AML-193 (cell line): ENCODE results near the gene TAC4.
A peak's percentile ranks its signal among the peaks of the same experiment; 100 is the strongest.

Source experiments
- DNase-seq, 2 experiments: peaks; one replicate each; lab custom pipeline; 2025; lab: John Stamatoyannopoulos, UW

TAC4 gene

DNA sequence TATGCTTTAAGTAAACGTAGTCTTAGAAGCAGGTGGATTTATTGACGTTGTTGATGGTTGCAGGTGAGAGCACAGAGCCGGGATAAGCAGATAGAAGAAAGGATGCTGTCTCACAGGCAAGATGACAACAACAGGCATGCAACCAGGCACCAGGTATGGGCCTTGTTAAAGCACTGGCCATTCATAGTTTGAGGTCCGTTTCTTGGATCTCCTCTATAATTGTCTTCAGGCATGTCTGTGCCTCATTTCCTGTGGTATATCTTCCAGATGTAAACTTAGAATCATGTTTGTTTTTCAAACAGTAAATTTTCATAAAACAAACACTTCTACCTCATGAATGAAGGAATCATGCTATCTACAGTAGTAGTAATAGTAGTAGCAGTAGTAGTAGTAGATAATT, 38.8 kb downstream of the TAC4 start:
- DNase-seq = no peak

DNA sequence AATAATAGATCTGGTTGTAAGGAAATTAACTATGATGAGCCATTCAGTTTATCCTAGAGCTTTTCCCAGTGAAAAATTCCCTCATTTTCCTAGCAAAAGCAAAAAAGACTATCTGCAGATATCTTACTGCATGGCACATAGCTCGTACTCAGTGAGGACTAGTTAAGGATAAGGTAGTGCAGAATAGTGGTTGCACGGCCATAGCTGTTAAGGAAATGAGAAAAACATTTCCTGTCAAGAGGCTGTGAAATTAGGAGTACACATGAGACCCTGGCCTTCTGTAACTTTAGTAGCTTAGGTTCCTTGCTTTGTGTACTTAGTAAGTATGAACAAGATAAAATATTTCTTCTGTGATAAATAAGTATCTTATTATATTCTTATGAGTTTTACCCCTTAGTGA, 49.1 kb downstream of the TAC4 start:
- no peak for DNase-seq

DNA sequence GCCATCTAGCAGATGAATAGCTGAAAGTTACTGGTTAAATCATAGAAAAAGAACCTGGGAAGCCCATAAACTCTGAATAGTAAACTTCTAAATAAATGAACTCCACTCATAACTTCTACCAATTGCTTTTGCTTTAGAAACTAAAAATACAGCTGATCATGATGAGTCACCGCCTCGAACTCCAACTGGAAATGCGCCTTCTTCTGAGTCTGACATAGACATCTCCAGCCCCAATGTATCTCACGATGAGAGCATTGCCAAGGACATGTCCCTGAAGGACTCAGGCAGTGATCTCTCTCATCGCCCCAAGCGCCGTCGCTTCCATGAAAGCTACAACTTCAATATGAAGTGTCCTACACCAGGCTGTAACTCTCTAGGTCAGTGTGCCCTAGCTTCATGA, 49.7 kb downstream of the TAC4 start:
- no peak for DNase-seq

DNA sequence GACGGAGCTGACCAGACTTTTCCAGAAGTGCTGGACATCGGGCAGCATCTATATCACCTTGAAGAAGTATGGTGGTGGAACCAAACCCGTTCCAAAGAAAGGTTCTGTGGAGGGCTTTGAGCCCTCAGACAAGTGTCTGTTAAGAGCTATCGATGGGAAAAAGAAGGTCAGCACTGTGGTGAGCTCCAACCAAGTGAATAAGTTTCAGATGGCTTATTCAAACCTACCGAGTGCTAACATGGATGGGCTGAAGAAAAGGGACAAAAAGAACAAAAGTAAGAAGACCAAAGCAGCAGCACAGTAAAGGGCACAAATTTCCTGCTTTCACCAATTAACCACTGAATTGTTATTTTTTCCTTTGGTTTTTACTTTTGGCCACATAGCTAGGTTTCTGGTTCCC, 52.5 kb downstream of the TAC4 start:
- no peak for DNase-seq

DNA sequence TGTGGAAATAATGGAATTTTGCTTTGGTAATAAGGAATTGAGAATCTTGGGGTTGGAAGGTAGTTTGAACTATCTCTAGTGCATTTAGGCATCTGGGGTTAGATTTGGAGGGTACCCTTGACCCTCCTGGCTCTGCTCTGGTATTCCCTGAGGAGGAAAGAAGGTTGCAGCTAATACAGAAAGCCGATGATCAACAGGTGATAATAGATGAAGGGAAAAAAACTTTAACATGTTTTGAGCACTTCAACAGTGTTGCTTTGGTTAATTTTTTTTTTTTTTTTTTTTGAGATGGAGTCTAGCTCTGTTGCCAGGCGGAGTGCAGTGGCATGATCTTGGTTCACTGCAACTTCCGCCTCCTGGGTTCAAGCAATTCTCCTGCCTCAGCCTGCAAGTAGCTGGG, 54.6 kb downstream of the TAC4 start:
- no peak for DNase-seq

DNA sequence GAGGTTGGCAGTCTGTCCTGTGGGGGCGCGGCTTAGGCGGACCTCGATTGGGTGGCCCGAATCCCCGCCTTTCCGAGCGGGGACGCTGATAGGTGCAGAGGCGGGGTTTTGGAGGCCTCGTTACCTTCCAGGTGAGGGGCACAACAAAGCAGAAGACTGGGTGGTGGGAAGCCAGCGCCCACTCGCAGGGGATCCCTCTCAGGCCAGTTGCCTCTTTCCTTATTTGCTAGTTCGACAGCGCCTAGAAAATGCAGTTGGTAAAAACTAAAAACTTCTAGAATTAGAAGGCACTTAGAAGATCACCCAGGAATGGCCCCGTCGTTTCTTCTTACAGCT, 58.7 kb downstream of the TAC4 start:
- no peak for DNase-seq

DNA sequence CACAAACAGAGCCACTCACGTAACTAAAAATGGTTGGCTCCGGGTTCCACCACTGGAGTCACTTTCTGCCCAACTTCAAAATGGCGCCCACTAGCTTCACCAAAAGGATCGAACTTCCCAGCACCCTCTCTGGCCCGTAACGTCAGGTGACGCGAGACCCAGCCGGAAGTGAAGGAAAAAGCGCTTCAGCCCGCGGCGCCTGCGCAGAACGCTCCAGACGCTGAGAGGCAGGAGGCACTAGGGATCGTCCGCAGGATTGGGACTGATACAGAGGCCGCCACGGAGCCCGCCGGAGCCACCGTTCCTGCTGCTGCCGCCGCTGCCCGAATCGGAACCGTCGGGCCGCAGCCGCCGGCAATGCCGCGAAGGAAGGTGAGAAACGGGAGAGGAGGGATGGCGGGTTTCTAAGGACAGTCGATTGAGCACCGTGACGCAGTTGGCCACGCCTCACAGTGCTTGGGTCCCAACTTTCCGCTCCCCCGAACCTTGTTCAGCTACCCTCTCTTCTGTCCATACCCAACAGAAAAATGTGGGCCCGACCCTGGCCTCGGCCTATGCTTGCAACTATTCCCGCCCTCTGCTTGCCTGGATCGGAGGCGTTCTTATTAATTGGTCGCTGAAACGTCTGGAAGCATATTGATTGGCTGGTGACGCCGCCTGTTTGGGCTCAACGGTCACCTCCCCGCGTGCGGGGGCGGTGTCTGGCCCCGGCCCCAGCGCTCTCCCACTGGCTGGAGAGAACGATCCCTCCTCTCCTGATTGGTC, 59.2 kb downstream of the TAC4 start, which contains the start of gene KAT7:
TSS of gene KAT7 (plus strand) at position 204 of the 765 bp plus-strand sequence. CDS start at position 358, 154 bp downstream.
- DNase-seq = peak; percentile 100
